GM18861 (cell line): Measurements from ENCODE around the gene SH3BP2.

Source experiments
- ATAC-seq: cut with Tn5 transposase; IDR thresholded peaks from one replicate; pipeline ENCODE4 v1.9.1; 2021; ENCODE audit not compliant: unreplicated experiment

The SH3BP2 gene

DNA sequence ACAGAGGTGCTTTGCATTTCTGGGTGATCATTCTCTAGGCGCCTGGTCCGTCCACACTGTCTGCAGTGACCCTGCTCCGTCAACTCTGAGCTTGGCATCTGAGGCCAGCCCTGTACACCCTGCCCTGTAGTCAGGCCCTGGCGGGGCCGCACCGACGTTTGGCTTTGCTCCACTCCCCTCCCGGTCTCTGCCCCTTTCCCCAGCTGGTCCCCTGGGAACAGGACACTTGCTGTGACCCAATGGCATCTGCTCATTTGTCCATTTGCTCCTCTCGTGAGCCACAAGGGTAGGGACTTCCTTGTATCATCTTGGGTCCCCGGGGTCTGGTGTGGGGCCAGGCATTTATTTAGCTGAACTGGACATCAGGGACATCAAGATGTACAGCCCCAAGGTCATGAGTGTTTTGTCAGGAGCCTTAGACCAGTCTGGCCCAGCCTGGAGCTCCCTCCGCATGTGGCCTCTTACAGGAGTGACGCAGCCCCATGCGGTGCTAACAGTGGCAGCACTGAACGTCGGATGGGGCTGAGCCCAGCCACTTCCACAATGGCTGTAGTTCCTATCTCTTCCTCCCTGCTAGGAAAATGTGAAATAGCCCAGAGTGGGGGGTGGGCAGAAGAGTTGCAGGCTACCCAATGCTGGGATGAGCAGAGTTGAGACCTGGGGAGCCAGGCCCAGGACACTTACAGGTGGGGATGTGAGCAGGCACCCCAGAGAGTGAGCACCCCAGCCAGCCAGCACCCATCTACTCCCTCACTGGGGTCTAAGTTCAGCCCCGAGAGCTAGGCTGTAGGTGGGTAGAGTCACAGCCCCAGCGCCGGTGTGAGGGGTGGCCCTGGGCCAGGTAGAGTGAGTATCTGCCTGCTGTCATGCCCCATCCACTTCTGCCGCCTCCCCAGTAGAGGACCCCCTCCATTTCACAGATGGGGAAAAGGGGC is 2.0 kb upstream of the SH3BP2 start:
- ATAC-seq = no peak

DNA sequence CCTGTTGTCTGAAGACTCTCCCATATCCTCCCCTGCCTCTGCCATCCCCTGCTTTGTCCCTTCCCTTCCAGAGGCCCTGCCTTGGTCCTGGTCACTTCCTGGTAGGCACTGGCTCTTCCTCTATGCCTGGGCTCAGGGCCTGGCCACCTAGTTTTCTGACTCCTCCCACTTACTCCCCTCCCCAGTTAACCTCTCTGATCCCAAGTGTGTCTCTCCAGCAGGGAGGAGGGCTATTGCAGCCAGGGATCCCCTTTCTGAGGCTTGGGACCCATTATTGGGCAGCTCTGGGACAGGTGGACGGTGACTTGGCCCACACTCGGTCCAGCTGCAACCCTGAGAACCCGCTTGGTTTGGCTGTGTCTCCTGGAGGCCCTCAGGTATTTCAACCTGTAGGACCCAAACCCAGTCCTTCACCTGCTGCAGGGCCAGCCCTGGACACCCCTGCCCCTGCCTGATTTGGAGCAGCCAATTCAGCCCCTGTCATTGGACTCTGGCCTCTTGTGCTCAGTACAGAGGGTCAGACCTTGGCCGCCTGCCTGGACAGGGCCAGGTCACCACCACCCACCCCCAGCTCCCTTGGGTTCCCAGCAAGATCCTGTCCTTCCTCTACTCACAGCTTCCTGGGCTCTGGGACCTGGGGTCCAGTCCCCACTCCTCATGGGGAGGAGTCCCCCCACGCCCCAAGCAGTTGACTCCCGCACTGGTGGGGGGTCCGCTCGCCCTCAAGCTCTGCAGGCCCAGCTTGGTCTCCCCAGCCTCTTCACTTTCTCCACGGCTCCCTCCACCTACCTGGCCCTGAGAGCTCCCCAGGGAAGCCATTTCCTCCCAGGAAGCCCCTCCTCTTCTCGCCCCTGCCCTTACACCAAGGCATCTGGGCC is 1.1 kb upstream of the SH3BP2 start:
- ATAC-seq = no peak

- no peak for ATAC-seq
Measured at GRCh38 chr4:2792396-2792710, 532 bp upstream of the SH3BP2 start.

DNA sequence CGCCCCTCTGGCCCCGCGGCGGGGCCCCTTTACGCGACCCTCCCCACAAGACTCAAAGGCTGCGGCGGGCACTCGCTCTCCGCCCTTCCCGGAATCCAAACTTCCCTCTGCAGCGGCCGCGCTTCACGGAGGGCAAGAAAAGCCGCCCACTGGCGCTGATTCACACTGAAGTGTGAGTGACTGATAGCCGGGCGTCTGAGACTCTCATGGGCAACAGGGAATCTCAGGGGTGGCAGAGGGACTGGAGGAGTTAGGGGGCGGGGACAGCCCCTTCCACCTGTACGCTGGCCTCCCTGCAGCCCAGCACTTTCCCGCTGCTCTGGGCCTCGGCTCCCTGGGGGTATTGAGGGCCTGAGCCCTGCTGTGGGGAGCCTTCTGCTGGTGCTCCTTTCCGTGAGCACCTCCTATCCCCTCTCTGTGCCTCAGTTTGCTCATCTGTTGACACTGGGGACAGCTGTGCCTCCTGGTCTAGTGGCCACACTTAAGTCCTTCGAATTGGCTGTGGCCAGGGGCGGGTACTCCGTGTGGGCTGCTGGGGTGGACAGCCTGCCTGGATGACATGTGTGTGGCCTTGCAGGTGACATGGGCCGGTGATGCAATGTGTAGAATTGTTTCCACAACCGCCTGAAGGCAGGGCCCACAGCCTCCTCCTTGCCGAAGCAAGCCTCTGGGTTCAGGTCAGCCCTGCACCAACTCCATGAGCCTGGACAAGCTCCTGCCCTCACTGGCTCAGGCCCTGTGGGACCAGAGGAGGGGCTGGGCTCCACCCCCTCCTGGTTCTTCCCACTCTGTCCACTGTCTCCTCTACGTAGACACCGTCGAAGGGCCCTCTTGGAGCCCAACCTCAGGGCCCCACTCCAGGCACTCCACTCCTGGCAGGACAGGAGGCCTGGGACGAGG is 951 bp downstream of the SH3BP2 start:
- no peak for ATAC-seq

- ATAC-seq = no peak
Measured at GRCh38 chr4:2794486-2795299, 1.8 kb downstream of the SH3BP2 start.

- ATAC-seq = no peak
Measured at GRCh38 chr4:2795300-2795892, 2.5 kb downstream of the SH3BP2 start.

- no peak for ATAC-seq
Measured at GRCh38 chr4:2795893-2796848, 3.3 kb downstream of the SH3BP2 start.

DNA sequence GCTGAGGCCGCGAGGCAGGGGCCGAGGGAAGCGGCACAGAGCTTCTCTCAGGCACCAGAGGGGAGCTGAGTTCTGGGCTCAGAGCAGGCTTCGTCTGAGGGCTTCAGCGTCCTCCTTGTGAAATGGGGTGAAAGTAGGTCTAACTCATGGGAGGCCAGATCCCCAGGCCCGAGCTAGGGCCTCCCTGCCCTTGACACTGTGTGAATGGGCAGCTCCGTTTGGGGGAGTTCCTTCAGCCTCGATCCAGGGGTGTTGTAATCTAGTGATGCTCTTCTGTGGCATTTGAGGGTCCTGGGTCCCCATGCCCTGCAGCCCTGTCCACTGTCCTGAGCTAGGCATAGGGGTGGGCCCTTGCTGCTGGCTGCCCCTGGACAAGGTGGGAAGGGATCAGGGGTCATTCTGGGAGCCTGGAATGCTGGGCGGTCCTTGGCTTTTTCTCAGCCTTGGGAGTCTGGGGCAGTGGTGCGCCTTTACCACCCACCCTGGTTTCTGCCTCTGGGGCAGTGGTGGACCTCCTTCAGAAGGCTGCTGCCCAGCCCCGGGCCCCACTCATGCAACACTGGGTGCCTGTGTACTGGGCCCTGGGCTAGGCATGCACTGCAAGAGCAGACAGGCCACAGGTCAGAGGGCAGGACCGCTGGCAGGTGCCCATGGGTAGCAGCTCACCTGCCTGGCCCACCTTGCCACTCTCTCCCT is 4.1 kb downstream of the SH3BP2 start:
- no peak for ATAC-seq

GRCh38 chr4:2797545-2798305 is 4.8 kb downstream of the SH3BP2 start:
- ATAC-seq = no peak

- peak; percentile 34 for ATAC-seq
Measured at GRCh38 chr4:2798399-2799223, 5.7 kb downstream of the SH3BP2 start.

- no peak for ATAC-seq
Measured at GRCh38 chr4:2799224-2799911, 6.5 kb downstream of the SH3BP2 start.

DNA sequence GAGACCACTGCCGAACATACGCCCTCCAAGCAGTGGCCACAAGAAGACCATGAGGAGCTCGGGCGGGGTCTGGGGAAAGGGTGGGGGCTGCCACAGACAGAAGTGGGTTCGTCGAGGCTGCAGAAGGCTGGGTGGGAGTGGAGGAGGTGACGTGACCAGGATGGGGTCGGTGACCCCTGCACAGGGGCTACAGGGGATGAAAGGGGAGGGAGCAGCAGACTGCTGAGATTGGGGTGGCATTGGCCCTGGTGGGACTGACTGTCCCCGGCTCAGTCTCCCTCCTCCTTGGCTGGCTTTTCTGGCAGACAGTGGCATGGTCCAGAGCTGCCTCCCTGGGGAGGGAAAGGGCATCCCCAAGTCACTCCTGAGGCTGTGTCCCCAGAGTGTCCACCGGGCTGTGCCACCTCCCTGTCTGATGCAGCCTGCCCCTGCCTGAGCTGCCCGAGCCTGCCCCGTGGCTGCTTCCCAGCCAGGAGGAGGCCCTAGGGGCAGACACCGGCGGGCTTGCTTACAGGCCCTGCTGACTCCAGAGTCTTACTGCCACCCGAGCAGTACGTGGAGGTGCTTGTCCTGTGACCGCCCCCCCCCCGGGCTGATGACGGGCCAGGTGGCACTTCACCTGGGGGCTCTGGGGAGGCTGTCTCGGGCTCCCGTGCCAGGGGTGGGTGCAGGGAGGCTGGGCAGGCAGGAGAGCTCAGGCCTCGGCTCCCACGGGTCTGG is 7.2 kb downstream of the SH3BP2 start:
- ATAC-seq = no peak

- ATAC-seq = peak; percentile 29
Measured at GRCh38 chr4:2800691-2801596, 8.1 kb downstream of the SH3BP2 start.
